Trophoblast cell (in vitro differentiated cells and primary cell): ENCODE measurements around the gene CCNC.

Experiments used
- DNase-seq, 2 donors: peaks; one replicate each; pipeline ENCODE4 v3.0.0-alpha.2; 2016
- H2AFZ ChIP-seq: 2 replicates; pipeline ENCODE4 v1.6.1; 2013; ENCODE audit warnings: low read length, moderate library complexity, mild to moderate bottlenecking; ENCODE audit not compliant: insufficient read depth, poor library complexity
- H2AK5ac ChIP-seq: 2 replicates; pipeline ENCODE4 v1.6.1; 2013; ENCODE audit warnings: mild to moderate bottlenecking, low read length
- H2BK120ac ChIP-seq: 2 replicates; pipeline ENCODE4 v1.6.1; 2013; ENCODE audit warnings: low read length, mild to moderate bottlenecking, moderate library complexity; ENCODE audit not compliant: insufficient read depth, poor library complexity
- H2BK12ac ChIP-seq: 2 replicates; pipeline ENCODE4 v1.6.1; 2013; ENCODE audit warnings: mild to moderate bottlenecking, low read length, moderate library complexity
- H2BK5ac ChIP-seq: 2 replicates; pipeline ENCODE4 v1.6.1; 2013; ENCODE audit warnings: low read length, low read depth, moderate library complexity, mild to moderate bottlenecking; ENCODE audit not compliant: poor library complexity
- H3K14ac ChIP-seq: 2 replicates; pipeline ENCODE4 v1.6.1; 2013; ENCODE audit warnings: mild to moderate bottlenecking, low read length
- H3K18ac ChIP-seq: 2 replicates; pipeline ENCODE4 v1.6.1; 2013; ENCODE audit warnings: mild to moderate bottlenecking, low read length
- H3K23ac ChIP-seq: 2 replicates; pipeline ENCODE4 v1.6.1; 2013; ENCODE audit warnings: low read length
- H3K27ac ChIP-seq: 2 replicates; pipeline ENCODE4 v1.5.1; 2013; ENCODE audit warnings: low read depth, mild to moderate bottlenecking, inconsistent platforms, low read length, moderate library complexity
- H3K27me3 ChIP-seq: 2 replicates; pipeline ENCODE4 v1.6.1; 2013; ENCODE audit warnings: inconsistent platforms, mild to moderate bottlenecking, low read length, moderate library complexity; ENCODE audit not compliant: insufficient read depth
- H3K36me3 ChIP-seq, 2 experiments: 1 replicate in 1 of 2; 2 replicates in 1 of 2; pipeline ENCODE4 v1.6.1; 2013; ENCODE audit warnings: low read length in 2 of 2, mild to moderate bottlenecking in 2 of 2, moderate library complexity in 1 of 2; ENCODE audit not compliant: insufficient read depth in 2 of 2, control insufficient read depth in 1 of 2
- H3K4ac ChIP-seq: 2 replicates; pipeline ENCODE4 v1.6.1; 2013; ENCODE audit warnings: low read depth, mild to moderate bottlenecking, low read length, moderate library complexity
- H3K4me1 ChIP-seq, 2 experiments: 1 replicate in 1 of 2; 2 replicates in 1 of 2; pipeline ENCODE4 v1.6.1; 2013; ENCODE audit warnings: low read length in 2 of 2, mild to moderate bottlenecking in 2 of 2, moderate library complexity in 1 of 2; ENCODE audit not compliant: insufficient read depth in 2 of 2, control insufficient read depth in 1 of 2
- H3K4me2 ChIP-seq: 2 replicates; pipeline ENCODE4 v1.6.1; 2013; ENCODE audit warnings: inconsistent platforms, mild to moderate bottlenecking, low read length, moderate library complexity
- H3K4me3 ChIP-seq: 2 replicates; pipeline ENCODE4 v1.5.1; 2013; ENCODE audit warnings: mild to moderate bottlenecking, low read depth, low read length, inconsistent platforms
- H3K79me1 ChIP-seq: one replicate; pipeline ENCODE4 v1.6.1; 2013; ENCODE audit warnings: low read length
- H3K79me2 ChIP-seq: 2 replicates; pipeline ENCODE4 v1.6.1; 2013; ENCODE audit warnings: low read length, mild to moderate bottlenecking; ENCODE audit not compliant: control insufficient read depth, insufficient read depth, poor library complexity
- H3K9ac ChIP-seq: 2 replicates; pipeline ENCODE4 v1.6.1; 2013; ENCODE audit warnings: mild to moderate bottlenecking, low read length
- H3K9me3 ChIP-seq: 2 replicates; pipeline ENCODE4 v1.6.1; 2013; ENCODE audit warnings: low read depth, mild to moderate bottlenecking, control low read depth, inconsistent platforms, low read length; ENCODE audit not compliant: insufficient read depth
- H4K12ac ChIP-seq: 2 replicates; pipeline ENCODE4 v1.6.1; 2013; ENCODE audit warnings: low read depth, mild to moderate bottlenecking, low read length, moderate library complexity
- H4K8ac ChIP-seq: 2 replicates; pipeline ENCODE4 v1.6.1; 2013; ENCODE audit warnings: low read depth, mild to moderate bottlenecking, low read length, moderate library complexity
- H4K91ac ChIP-seq: one replicate; pipeline ENCODE4 v1.6.1; 2013; ENCODE audit warnings: low read depth, mild to moderate bottlenecking, low read length, moderate library complexity
- WGBS: extraction: QIAGEN DNeasy Blood & Tissue Kit; methylation state at CpG from one replicate; pipeline ENCODE4 v1.1.7; 2013; ENCODE audit warnings: missing lambda C conversion rate; ENCODE audit not compliant: insufficient read length, insufficient coverage; ENCODE audit errors: extremely low coverage; 5-methylcytosine and 5-hydroxymethylcytosine counted together

CCNC gene

DNA sequence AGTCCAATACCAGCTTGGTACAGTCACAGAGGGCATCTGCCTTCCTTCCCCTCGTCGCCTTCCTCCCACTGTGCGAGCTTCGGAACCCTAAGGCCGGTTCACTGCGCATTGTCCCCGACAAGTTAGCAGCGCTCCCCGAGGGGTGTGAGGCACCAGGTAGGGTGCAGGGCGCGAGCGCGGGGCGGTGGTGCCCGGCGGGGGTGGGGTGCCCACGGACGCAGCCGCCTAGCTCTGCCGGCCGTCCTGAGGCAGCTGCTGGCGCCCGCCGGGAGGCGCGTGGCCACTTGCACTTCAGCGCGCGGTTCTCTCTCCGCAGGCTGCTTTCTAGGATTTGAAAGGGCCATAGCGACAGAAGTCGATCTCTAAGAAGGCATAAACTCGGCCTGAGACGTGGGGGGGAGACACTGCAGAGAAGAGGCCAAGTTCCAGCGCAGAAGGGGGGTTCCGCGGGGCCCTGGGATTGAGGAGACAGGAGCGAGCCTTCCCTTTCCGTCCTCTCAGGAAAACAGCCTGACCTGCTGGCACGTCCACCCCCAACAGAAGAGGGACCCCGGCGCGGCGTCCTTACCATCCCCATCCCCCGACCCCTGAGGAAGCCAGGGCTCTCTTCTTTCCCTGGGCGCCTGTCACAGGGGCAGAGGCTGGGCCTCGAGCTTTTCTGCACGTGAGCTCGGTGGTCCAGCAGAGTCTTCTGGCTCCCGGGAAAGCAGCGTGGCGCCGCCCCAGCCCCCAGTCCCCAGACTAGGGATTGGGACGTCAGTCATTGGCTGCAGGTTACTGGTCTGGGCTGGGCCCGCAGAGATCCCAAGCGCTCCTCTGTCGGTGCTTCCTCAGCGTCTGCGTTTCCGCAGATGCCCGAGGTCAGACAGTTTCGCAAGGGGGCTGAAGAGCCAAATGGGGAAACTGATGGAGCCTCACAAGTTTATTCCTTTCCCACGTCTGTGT is 22.5 kb upstream of the CCNC start:
- Histone ChIP-seq H3K9me3 (peaks cover 1% of the 10 kb centered on the region), H3K18ac (no peak overlapping the region), H2BK120ac (no peak overlapping the region), H4K8ac (no peak overlapping the region), H3K9ac (no peak overlapping the region), H2BK12ac (no peak overlapping the region), H3K14ac (no peak overlapping the region), H3K36me3 (no peaks in the 10 kb centered on the region), H3K27me3 (peaks cover 51% of the 10 kb centered on the region), H3K79me2 (no peaks in the 10 kb centered on the region), H3K79me1 (no peaks in the 10 kb centered on the region), H2BK5ac (no peak overlapping the region), H3K4me2 (peak overlapping the region; percentile 20), H3K23ac (no peak overlapping the region), H2AFZ (no peak overlapping the region), H3K27ac (no peak overlapping the region), H4K91ac (no peak overlapping the region), H4K12ac (no peak overlapping the region), H3K4ac (no peak overlapping the region), H3K4me1 (peaks cover 2 to 9% of the 10 kb centered on the region in 2 experiments), H2AK5ac (no peak overlapping the region), H3K4me3 (no peak overlapping the region)
- no peak for DNase-seq
- no CpG with 5 or more reads among the region's 63 CpGs for WGBS

DNA sequence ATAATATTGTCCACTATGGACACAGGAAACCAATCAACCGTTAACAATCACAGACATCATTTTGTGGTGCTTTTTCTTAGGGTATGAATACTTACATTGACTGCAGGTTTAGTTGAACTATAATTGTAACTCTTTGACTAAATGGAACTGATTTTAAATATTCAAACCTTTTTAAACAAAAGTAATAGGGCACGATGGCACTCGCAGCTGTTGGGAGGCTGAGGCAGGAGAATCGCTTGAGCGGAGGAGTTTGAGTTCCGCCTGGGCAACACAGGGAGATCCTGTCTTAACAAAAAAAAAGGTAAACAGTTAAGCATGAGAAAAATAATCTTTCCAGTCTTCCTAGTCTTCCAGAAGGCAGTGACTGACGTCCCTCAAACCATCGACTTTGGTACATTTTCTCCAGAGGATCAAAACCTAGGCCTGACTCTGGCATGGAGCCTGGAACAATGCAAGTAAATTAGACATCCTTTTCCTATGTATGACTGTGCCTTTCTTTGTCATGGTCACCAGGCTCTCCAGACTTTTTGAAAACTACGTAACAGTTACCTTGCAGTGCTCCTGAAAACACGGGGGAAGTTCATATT is 21.5 kb upstream of the CCNC start:
- no peak overlapping the region for H4K12ac ChIP-seq

DNA sequence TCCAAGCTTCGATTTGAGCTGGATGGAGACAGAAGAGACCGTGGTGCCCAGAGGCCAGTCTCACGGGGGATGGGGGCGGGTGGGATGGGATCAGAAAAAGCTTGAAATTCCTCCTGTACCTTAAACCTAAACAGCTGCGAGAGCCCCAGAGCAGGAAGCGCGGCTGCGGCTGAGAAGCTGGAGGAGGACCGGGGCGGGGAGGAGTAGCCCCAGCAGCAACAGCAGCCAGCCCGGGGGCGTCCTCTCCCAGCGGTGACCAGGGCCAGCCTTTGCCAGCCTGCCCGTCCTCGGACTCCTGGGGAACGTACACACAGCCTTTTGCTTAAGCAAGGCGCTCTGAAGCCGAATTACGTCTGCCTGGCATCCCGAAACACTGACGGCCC is 20.8 kb upstream of the CCNC start:
- H3K9me3 ChIP-seq = no peaks in the 10 kb centered on the region
- H2AFZ ChIP-seq = no peak overlapping the region
- H3K4ac ChIP-seq = no peak overlapping the region
- no peak for DNase-seq
- peaks cover 2 to 9% of the 10 kb centered on the region in 2 experiments for H3K4me1 ChIP-seq
- H2BK120ac ChIP-seq = no peak overlapping the region
- no peaks in the 10 kb centered on the region for H3K79me2 ChIP-seq
- H3K27ac ChIP-seq = no peak overlapping the region
- no peaks in the 10 kb centered on the region for H3K79me1 ChIP-seq
- H2AK5ac ChIP-seq = no peak overlapping the region
- no peak overlapping the region for H4K8ac ChIP-seq
- peak overlapping the region; percentile 77 for H3K4me2 ChIP-seq
- no peak overlapping the region for H4K91ac ChIP-seq
- no peak overlapping the region for H2BK5ac ChIP-seq
- H3K36me3 ChIP-seq = no peaks in the 10 kb centered on the region
- no peak overlapping the region for H4K12ac ChIP-seq
- peaks cover 45% of the 10 kb centered on the region for H3K27me3 ChIP-seq
- H3K9ac ChIP-seq = no peak overlapping the region
- WGBS = no CpG with 5 or more reads among the region's 21 CpGs
- H3K18ac ChIP-seq = no peak overlapping the region
- no peak overlapping the region for H3K23ac ChIP-seq
- H2BK12ac ChIP-seq = no peak overlapping the region
- H3K4me3 ChIP-seq = no peak overlapping the region
- H3K14ac ChIP-seq = no peak overlapping the region

More for the DNA sequence above, 21.5 kb upstream of the CCNC start:
- Histone ChIP-seq H3K18ac (no peak overlapping the region), H3K9me3 (peaks cover 1% of the 10 kb centered on the region), H2BK12ac (no peak overlapping the region), H3K79me2 (no peaks in the 10 kb centered on the region), H4K91ac (no peak overlapping the region), H3K9ac (no peak overlapping the region), H2BK120ac (no peak overlapping the region), H3K4me1 (peaks cover 2 to 9% of the 10 kb centered on the region in 2 experiments), H3K36me3 (no peaks in the 10 kb centered on the region), H2AFZ (no peak overlapping the region), H2BK5ac (no peak overlapping the region), H3K23ac (no peak overlapping the region), H2AK5ac (no peak overlapping the region), H3K4me3 (no peak overlapping the region), H3K4me2 (no peak overlapping the region), H3K14ac (no peak overlapping the region), H3K27me3 (peaks cover 46% of the 10 kb centered on the region), H3K79me1 (no peaks in the 10 kb centered on the region), H3K27ac (no peak overlapping the region), H4K8ac (no peak overlapping the region), H3K4ac (no peak overlapping the region)
- no peak for DNase-seq
- whole genome bisulfite sequencing = no CpG with 5 or more reads among the region's 10 CpGs

DNA sequence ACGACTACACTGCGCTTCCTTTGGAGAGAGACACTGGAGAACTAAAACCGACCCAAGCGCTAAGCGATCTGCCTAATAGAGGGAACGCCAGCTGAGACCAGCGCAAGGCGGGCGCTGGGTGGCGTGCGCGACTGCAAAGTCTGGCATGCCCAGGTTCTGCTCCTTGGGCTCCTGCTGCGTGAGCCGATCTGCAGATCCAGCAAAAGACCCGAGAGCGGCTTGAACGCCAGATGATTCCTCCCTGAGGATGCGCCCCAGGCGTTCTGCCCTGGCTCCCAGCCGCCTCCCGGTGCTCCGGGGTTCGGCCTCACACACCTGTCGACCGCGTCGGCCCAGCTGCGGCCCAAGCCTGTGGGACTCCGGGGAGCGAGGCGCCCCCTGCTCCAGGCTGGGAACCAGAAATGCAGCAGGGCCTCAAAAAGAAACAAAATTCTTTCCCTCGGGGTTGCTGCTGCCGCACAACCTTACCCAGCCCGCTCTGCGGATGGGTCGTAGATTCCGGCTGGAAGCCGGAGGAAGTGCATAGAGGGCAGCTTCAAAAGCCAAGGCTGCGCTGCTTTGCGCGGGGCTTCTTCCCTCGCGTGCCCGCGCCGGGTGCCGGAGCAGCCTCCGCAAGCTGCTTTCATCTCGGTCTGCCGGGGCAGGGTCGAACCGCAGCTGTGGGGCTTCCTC is 20.3 kb upstream of the CCNC start:
- Histone ChIP-seq H3K4me3 (peak overlapping the region; percentile 49), H3K23ac (no peak overlapping the region), H3K4me2 (peak overlapping the region; percentile 77), H2BK120ac (no peak overlapping the region), H4K12ac (no peak overlapping the region), H3K79me2 (no peaks in the 10 kb centered on the region), H3K14ac (no peak overlapping the region), H3K27ac (no peak overlapping the region), H4K91ac (no peak overlapping the region), H3K27me3 (peaks cover 43% of the 10 kb centered on the region), H2BK5ac (no peak overlapping the region), H4K8ac (no peak overlapping the region), H3K36me3 (no peaks in the 10 kb centered on the region), H3K18ac (no peak overlapping the region), H2AK5ac (no peak overlapping the region), H3K4me1 (peaks cover 2 to 9% of the 10 kb centered on the region in 2 experiments), H2AFZ (no peak overlapping the region), H3K79me1 (no peaks in the 10 kb centered on the region), H3K4ac (no peak overlapping the region), H3K9me3 (no peaks in the 10 kb centered on the region), H3K9ac (no peak overlapping the region), H2BK12ac (no peak overlapping the region)
- peak; percentile 62 to 80 for DNase-seq
- no CpG with 5 or more reads among the region's 52 CpGs for WGBS
